GM12872 (cell line): ENCODE results near the gene MYO1B.

Experiments
- TF ChIP-seq, protein P1 (sequence below): IDR thresholded peaks from 3 replicates; pipeline ENCODE4 v1.5.1; 2011; ENCODE audit warnings: low read depth, mild to moderate bottlenecking, low read length, moderate library complexity; ENCODE audit not compliant: insufficient read depth

MYO1B gene

DNA sequence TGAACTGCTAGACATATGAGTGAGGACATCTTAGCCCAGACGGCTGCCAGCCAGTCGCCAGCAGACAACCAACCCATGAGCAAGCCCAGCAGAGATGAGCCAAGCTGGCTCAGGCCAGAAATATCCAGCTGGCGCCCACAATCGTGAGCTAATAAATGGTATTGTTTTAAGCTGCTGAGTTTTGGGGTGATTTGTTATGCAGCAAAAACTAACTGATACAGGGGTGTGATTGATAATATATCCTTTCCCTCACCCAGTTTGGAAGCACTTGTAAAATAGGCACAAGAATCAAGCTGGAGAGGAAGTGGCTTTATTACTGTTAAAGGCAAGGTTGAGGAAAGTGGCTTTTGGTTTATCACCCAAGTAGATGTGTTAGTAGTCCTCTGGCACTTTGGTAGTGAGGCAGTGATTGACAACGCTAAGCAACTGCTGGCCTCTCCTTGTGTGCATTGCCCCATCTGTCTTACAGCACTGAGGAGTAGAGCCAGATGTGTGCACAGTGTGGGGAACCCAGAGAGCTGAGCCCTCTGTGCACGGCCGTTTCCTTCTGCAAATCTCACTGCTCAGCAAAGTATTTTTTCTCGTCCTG, 110.1 kb downstream of the MYO1B start:
- TF ChIP-seq, protein P1, sequence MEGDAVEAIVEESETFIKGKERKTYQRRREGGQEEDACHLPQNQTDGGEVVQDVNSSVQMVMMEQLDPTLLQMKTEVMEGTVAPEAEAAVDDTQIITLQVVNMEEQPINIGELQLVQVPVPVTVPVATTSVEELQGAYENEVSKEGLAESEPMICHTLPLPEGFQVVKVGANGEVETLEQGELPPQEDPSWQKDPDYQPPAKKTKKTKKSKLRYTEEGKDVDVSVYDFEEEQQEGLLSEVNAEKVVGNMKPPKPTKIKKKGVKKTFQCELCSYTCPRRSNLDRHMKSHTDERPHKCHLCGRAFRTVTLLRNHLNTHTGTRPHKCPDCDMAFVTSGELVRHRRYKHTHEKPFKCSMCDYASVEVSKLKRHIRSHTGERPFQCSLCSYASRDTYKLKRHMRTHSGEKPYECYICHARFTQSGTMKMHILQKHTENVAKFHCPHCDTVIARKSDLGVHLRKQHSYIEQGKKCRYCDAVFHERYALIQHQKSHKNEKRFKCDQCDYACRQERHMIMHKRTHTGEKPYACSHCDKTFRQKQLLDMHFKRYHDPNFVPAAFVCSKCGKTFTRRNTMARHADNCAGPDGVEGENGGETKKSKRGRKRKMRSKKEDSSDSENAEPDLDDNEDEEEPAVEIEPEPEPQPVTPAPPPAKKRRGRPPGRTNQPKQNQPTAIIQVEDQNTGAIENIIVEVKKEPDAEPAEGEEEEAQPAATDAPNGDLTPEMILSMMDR = no peak

DNA sequence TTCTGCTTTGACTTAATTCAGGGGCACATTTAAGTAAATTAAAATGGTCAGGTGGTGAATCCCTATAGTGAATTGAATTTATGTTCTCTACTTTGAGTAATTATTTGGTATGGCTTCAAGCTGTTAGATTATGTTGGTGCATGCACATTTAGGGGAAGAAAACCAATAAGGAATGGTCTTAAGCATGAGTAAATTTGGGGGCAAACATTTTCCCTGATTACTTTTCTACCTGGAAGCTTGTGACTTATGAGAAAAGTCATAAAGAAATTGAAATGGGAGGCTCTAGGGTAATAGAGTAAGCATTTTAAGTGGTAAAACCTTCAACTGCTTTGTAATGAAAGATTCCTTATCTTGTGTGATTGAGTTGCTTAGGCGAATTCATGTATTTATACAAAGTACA, 112.5 kb downstream of the MYO1B start:
- TF ChIP-seq, protein P1 = no peak

DNA sequence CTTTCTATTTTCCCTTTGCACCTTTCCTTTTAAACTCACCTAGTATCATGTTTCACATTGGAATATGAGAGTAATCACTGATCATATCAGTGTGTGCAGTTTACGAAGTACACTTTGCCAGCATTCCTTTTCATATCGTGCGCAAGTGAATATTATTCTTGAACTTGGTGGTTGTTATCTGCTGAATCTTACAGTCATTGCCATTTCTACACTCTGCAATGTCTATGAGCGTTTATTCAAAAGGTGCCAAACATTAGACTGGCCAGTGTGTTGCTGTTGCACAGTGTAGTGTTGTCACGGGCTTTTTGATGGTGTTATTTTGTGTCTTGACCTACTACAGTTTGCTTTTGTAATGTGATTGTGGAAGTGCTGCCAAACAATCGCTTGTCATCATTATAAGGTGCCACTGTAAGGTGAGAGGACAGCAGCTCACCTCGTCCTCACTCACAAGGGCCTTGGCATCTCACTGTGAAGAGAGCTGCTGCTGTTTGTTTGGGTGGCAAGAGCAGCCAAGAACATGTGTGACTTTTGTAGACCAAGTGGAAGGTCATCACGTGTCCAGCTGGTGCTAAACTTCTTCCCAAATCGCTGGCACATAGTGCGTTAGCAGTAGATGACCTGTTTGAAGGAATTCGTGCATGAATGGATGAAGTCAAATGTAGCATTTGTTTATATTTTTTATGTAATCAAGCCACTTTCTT, 113.3 kb downstream of the MYO1B start:
- TF ChIP-seq, protein P1 = no peak

DNA sequence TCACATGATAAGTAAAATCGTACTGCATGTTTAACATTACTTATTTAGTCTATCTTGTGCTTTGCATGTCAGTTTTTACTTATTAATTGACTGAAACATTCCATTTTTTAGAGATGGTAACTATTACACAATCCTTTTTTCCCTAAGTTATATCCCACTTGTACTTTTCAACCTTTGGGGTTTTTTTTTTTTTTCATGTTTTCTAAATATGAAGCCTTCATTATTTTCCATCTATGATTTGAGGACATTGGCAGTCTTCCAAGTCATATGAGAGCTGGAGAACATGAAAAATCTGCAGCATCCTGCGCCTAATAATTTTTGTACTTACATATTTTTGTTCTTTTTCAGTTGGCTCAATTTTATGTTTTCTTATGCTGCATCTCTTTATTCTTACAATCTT, 113.9 kb downstream of the MYO1B start:
- TF ChIP-seq, protein P1 = no peak

DNA sequence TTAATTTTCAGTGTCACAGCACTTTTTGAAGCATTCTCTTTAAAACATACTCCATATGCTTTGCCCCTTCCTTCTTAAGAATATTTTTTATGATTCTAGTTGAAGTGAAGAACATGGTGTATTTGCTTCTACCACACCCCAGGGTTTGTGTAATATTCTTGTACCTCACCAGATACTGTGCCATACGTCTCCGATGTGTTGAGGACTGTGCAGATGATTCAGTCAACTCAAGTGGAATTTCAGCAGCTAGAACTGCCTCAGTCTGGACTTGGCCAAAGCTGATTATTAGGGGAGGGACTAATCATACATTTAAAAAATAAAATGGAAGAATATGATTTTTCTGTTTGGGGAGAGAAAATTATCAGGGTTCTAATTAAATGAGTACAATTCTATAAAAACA, 115.7 kb downstream of the MYO1B start:
- TF ChIP-seq, protein P1 = no peak

DNA sequence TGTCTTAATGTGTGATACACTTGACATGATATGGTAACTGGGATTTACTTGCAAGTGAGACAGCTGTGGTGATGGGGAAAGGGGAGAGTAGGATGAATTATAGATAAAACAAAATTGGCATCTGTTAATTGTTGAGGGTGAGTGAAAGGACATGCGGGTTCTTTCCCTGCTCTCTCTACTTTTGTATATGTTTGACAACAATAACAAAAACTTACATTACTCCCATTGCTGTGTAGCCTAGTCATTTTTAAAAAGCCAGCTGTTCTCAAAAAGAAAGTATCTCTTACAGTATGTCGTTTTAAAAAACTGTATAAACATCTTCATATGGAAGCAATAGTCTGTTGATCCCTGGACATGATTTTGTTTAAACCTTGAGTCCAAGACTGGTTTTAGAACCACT, 117.6 kb downstream of the MYO1B start:
- TF ChIP-seq, protein P1 = no peak

DNA sequence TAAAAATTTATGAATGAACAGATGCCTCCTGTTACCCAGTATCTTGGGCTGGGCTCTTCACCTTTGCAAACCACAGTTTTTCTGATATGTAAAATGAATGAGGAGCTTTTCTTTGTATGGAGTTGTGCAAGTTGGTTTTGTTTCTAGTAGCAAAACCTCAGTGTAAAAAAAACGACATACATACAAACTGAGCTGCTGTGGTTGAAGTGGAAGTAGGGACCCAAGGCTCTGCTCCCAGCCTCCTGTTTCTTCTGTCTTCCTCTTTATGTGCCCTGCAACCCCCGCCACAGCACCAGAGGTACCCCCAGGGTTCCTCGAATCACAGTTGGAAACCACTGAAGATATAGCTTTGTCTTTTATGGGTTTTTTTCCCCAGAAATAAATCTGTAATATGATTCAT, 118.1 kb downstream of the MYO1B start:
- TF ChIP-seq, protein P1 = no peak
